GM18909 (cell line): ENCODE measurements around the gene KIF17.

ENCODE experiments used
- ATAC-seq: cut with Tn5 transposase; IDR thresholded peaks from one replicate; pipeline ENCODE4 v1.9.1; 2021; ENCODE audit warnings: mild to moderate bottlenecking; ENCODE audit not compliant: unreplicated experiment, poor library complexity

KIF17 gene

GRCh38 chr1:20717452-20718342, at the start of gene KIF17:
Gene KIF17, minus strand, starts transcription at chr1:20718007. Its CDS starts 301 bp downstream, at chr1:20717706.
- ATAC-seq, result no peak

GRCh38 chr1:20767271-20767670, 49.5 kb upstream of the KIF17 start:
- no peak for ATAC-seq

GRCh38 chr1:20763417-20763816, 45.6 kb upstream of the KIF17 start:
- ATAC-seq, result no peak

GRCh38 chr1:20760322-20760721, 42.5 kb upstream of the KIF17 start:
- ATAC-seq, result no peak

GRCh38 chr1:20753589-20753988, 35.8 kb upstream of the KIF17 start:
- ATAC-seq, result no peak

- ATAC-seq, result no peak
Measured at GRCh38 chr1:20751462-20751990, 33.7 kb upstream of the KIF17 start.

GRCh38 chr1:20742671-20743070, 24.9 kb upstream of the KIF17 start:
- no peak for ATAC-seq

GRCh38 chr1:20740781-20741180, 23.0 kb upstream of the KIF17 start:
- no peak for ATAC-seq

- no peak for ATAC-seq
Measured at GRCh38 chr1:20739225-20739624, 21.4 kb upstream of the KIF17 start.

- ATAC-seq, result no peak
Measured at GRCh38 chr1:20735581-20736111, 17.8 kb upstream of the KIF17 start.

- peak; percentile 15 for ATAC-seq
Measured at GRCh38 chr1:20733360-20733975, 15.7 kb upstream of the KIF17 start.

GRCh38 chr1:20732588-20733359, 15.0 kb upstream of the KIF17 start, which contains the start of gene SH2D5:
Gene SH2D5, minus strand, starts transcription at chr1:20732703. Its CDS starts 4,659 bp downstream, at chr1:20728044.
- peak; percentile 40 for ATAC-seq

GRCh38 chr1:20732071-20732587, 14.3 kb upstream of the KIF17 start:
- peak; percentile 62 for ATAC-seq

- no peak for ATAC-seq
Measured at GRCh38 chr1:20731057-20731991, 13.5 kb upstream of the KIF17 start.

GRCh38 chr1:20730690-20731056, 12.9 kb upstream of the KIF17 start:
- ATAC-seq, result no peak

- no peak for ATAC-seq
Measured at GRCh38 chr1:20729990-20730689, 12.3 kb upstream of the KIF17 start.

GRCh38 chr1:20729155-20729931, 11.5 kb upstream of the KIF17 start:
- ATAC-seq, result no peak
